HepG2 (cell line): ENCODE measurements around the gene AFDN. TPM values are rescaled to one million over a fixed set of nuclear protein-coding genes. Genes with fewer than 3 reads are reported as not detected.

Source experiments
- ATAC-seq: fragments of 200-7000 bp; cut with Tn5 transposase; 3 replicates; pipeline ENCODE4 v1.9.1; 2020; ENCODE audit warnings: mild to moderate bottlenecking, moderate library complexity
- BruUV-seq: library from RNA; stranded (reverse); fragments of 400-500 nt; replicated peaks from 2 replicates; lab custom pipeline; 2021; lab: Mats Ljungman, UMichigan
- CTCF ChIA-PET: fragments of 300-600 bp; formaldehyde crosslinking; extraction: SDS; loops from one replicate; lab custom pipeline; 2021; ENCODE audit warnings: low total read pairs, inconsistent platforms, low intra/inter-chr PET ratio; lab: Yijun Ruan, JAX
- POLR2A ChIA-PET: fragments of 350-600 bp; sonication (Branson Sonifier 250); formaldehyde crosslinking; loops from one replicate; lab custom pipeline; 2020; ENCODE audit warnings: antibody characterized with exemption, inconsistent platforms; lab: Yijun Ruan, JAX
- DNase-seq: peaks from one replicate; pipeline ENCODE4 v3.0.0-alpha.2; 2015; ENCODE audit warnings: low spot score
- FAIRE-seq: peaks from 3 replicates; lab custom pipeline; 2011; peaks lifted over from hg19 to GRCh38; lab: Jason Lieb, UNC
- H2AFZ ChIP-seq: one replicate; pipeline ENCODE4 v1.6.1; 2011; ENCODE audit warnings: low read length, inconsistent platforms
- H3K27ac ChIP-seq: fragments of 300-600 bp; 3 replicates; pipeline ENCODE4 v1.8.0; 2011; ENCODE audit warnings: mixed run types, mild to moderate bottlenecking, mixed read lengths, low read length, inconsistent platforms; ENCODE audit not compliant: insufficient read depth; ENCODE audit errors: extremely low read length
- H3K27me3 ChIP-seq, 2 experiments: fragments of 200-600 bp in 1 of 2; 2 replicates in 1 of 2; 3 replicates in 1 of 2; pipeline versions ENCODE4 v1.6.0 to v1.8.0; 2011; ENCODE audit warnings: low read length in 2 of 2, mild to moderate bottlenecking in 2 of 2, moderate library complexity in 2 of 2, inconsistent platforms in 1 of 2; ENCODE audit not compliant: insufficient read depth in 2 of 2, control insufficient read depth in 1 of 2
- H3K36me3 ChIP-seq, 2 experiments: fragments of 200-600 bp in 1 of 2; replicated peaks in 1 of 2; 2 replicates in 1 of 2; 3 replicates in 1 of 2; pipeline versions ENCODE4 v1.5.1 to v1.8.0; 2011; ENCODE audit warnings: low read length in 2 of 2, inconsistent platforms in 1 of 2; ENCODE audit not compliant: insufficient read depth in 2 of 2, control insufficient read depth in 1 of 2
- H3K4me1 ChIP-seq: 2 replicates; pipeline ENCODE4 v1.5.1; 2012; ENCODE audit warnings: low read length, inconsistent platforms; ENCODE audit not compliant: insufficient read depth
- H3K4me2 ChIP-seq: 2 replicates; pipeline ENCODE4 v1.6.0; 2011; ENCODE audit warnings: low read depth, low read length, inconsistent platforms
- H3K4me3 ChIP-seq, 3 experiments: fragments of 200-600 bp in 1 of 3; sonication (generic), shearing (Covaris generic) in 1 of 3; replicated peaks in 1 of 3; 2 replicates each; pipeline ENCODE4 v1.5.1; 2011 to 2016; ENCODE audit warnings: low read length in 3 of 3, inconsistent platforms in 2 of 3, low read depth in 2 of 3, mild to moderate bottlenecking in 2 of 3, control low read depth in 1 of 3, mixed read lengths in 1 of 3; ENCODE audit not compliant: insufficient read depth in 1 of 3
- H3K79me2 ChIP-seq: one replicate; pipeline ENCODE4 v1.6.1; 2011; ENCODE audit warnings: low read length, inconsistent platforms; ENCODE audit not compliant: insufficient read depth
- H3K9ac ChIP-seq: 2 replicates; pipeline ENCODE4 v1.6.0; 2011; ENCODE audit warnings: mild to moderate bottlenecking, low read depth, low read length, inconsistent platforms; ENCODE audit not compliant: insufficient read depth
- H3K9me3 ChIP-seq: 2 replicates; pipeline ENCODE4 v1.5.1; 2012; ENCODE audit warnings: mild to moderate bottlenecking, low read length
- H4K20me1 ChIP-seq: 2 replicates; pipeline ENCODE4 v1.6.0; 2011; ENCODE audit warnings: inconsistent platforms, mild to moderate bottlenecking, low read length, moderate library complexity; ENCODE audit not compliant: insufficient read depth
- ASH2L ChIP-seq: fragments of 300-600, 200-600 bp; sonication (generic); IDR thresholded peaks from 2 replicates; pipeline ENCODE4 v1.7.0; 2017; ENCODE audit warnings: low read depth, mild to moderate bottlenecking, moderate library complexity, mixed read lengths, low read length; ENCODE audit not compliant: insufficient read length
- KAT7 ChIP-seq: IDR thresholded peaks from 2 replicates; pipeline ENCODE4 v1.6.1; 2018; ENCODE audit warnings: borderline replicate concordance, missing compliant biosample characterization
- MZF1 ChIP-seq: sonication (generic); formaldehyde crosslinking; IDR thresholded peaks from 2 replicates; pipeline ENCODE4 v1.8.1; 2023; ENCODE audit warnings: mild to moderate bottlenecking, missing genetic modification reagents, borderline replicate concordance
- NR2F2 ChIP-seq: IDR thresholded peaks from 2 replicates; pipeline ENCODE4 v1.6.1; 2012; ENCODE audit warnings: low read depth, inconsistent platforms, borderline replicate concordance
- PRDM4 ChIP-seq: sonication (generic); formaldehyde crosslinking; IDR thresholded peaks from 2 replicates; pipeline ENCODE4 v1.9.0; 2021; ENCODE audit warnings: missing genetic modification reagents, borderline replicate concordance
- RBFOX2 ChIP-seq: fragments of 200-400 bp; formaldehyde crosslinking; IDR thresholded peaks from 2 replicates; pipeline ENCODE4 v1.6.1; 2017; ENCODE audit warnings: low read depth, mild to moderate bottlenecking, low read length
- SMAD9 ChIP-seq: sonication (generic); formaldehyde crosslinking; IDR thresholded peaks from 2 replicates; pipeline ENCODE4 v1.5.1; 2020; ENCODE audit warnings: mild to moderate bottlenecking, missing genetic modification reagents
- ZBTB43 ChIP-seq: sonication (generic); formaldehyde crosslinking; conservative IDR thresholded peaks from 2 replicates; pipeline ENCODE4 v1.4.0; 2020; ENCODE audit warnings: missing genetic modification reagents
- ZMYM3 ChIP-seq: sonication (generic); formaldehyde crosslinking; IDR thresholded peaks from 2 replicates; pipeline ENCODE4 v1.5.1; 2020; ENCODE audit warnings: mild to moderate bottlenecking, missing genetic modification reagents
- ZNF354B ChIP-seq: sonication (generic); formaldehyde crosslinking; IDR thresholded peaks from 2 replicates; pipeline ENCODE4 v1.8.0; 2022; ENCODE audit warnings: mild to moderate bottlenecking, missing genetic modification reagents
- ZNF431 ChIP-seq: sonication (generic); formaldehyde crosslinking; IDR thresholded peaks from 2 replicates; pipeline ENCODE4 v1.9.0; 2022; ENCODE audit warnings: missing genetic modification reagents, low read depth, mild to moderate bottlenecking, borderline replicate concordance
- ZNF678 ChIP-seq: sonication (generic); formaldehyde crosslinking; IDR thresholded peaks from 2 replicates; pipeline ENCODE4 v1.4.0; 2020; ENCODE audit warnings: mild to moderate bottlenecking, missing genetic modification reagents
- ZNF7 ChIP-seq: IDR thresholded peaks from 2 replicates; pipeline ENCODE4 v1.6.1; 2016; ENCODE audit warnings: missing biosample characterization, missing genetic modification reagents
- ZNF772 ChIP-seq: sonication (generic); formaldehyde crosslinking; IDR thresholded peaks from 2 replicates; pipeline ENCODE4 v1.5.0; 2020; ENCODE audit warnings: mild to moderate bottlenecking, missing genetic modification reagents
- ZNF780A ChIP-seq: sonication (generic); formaldehyde crosslinking; IDR thresholded peaks from 2 replicates; pipeline ENCODE4 v1.8.0; 2022; ENCODE audit warnings: mild to moderate bottlenecking, missing genetic modification reagents, moderate library complexity
- WGBS: methylation state at CpG from one replicate; pipeline ENCODE4 v1.1.6; 2017; ENCODE audit warnings: low lambda C conversion rate; 5-methylcytosine and 5-hydroxymethylcytosine counted together
- in situ Hi-C: cut with HindIII; loops from 2 replicates; pipeline ENCODE4 v1.10.0; 2017; ENCODE audit warnings: low pct_unique_long_range_greater_than_20kb; ENCODE audit not compliant: extremely low pct_ligation_motif_present
- intact Hi-C: fragments of 100-400 bp; cut with micrococcal nuclease; formaldehyde crosslinking; loops from one replicate; pipeline ENCODE4 v1.10.0; 2022; ENCODE audit not compliant: unreplicated experiment
- polyA plus RNA-seq, 8 experiments: library from polyadenylated mRNA; depleted of rRNA in 3 of 8; stranded (reverse) in 7 of 8; unstranded in 1 of 8; fragments of >200 nt; fragmentation: Illumina TruSeq in 4 of 8; extraction: Trizol in 4 of 8; gene quantifications; 2 replicates each; pipeline versions ENCODE4 v1.2.1 to v1.2.3, GENCODE V29; 2011 to 2016; ENCODE audit warnings: low read depth in 4 of 8, missing spikeins in 1 of 8, mixed read lengths in 1 of 8; ENCODE audit not compliant: insufficient read depth in 1 of 8
- total RNA-seq, 5 experiments: library from RNA; depleted of rRNA; stranded (reverse); fragments of >200 nt; fragmentation: Illumina TruSeq; extraction: Trizol; gene quantifications; 2 replicates each; pipeline ENCODE4 v1.2.3, GENCODE V29; 2016; ENCODE audit warnings: low read depth in 1 of 5
- TF ChIP-seq, protein P1 (sequence below): sonication (generic); formaldehyde crosslinking; IDR thresholded peaks from 2 replicates; pipeline ENCODE4 v1.4.0; 2020; ENCODE audit warnings: missing genetic modification reagents

Gene AFDN
- total and polyA plus RNA-seq, 2 of the 13 experiments (the other 11 are each of a cell fraction or from before 2014, with no cell fraction given) = 136 to 151 TPM

- H3K4me3 ChIP-seq = peak overlapping the region; percentile 78 to 100 (median 95)
- no peaks in the 10 kb centered on the region; a peak in 1 of 5 replicates for H3K27me3 ChIP-seq
- ChIA-PET POLR2A (interaction anchor here (1.0 to 2.2 kb wide), 6 partner anchors 22 to 152 kb away, joined by 3 to 9 read pairs (median 5); no protein-coding TSS in a partner anchor), CTCF (no interaction called here)
- no peak for FAIRE-seq
- intact Hi-C loops (loop anchor here (1.0 to 5.0 kb wide), 7 partner anchors 65 to 325 kb away; no protein-coding TSS in a partner anchor), in situ Hi-C loops (no loop called here)
- peaks cover 0 to 10% of the 10 kb centered on the region in 2 experiments; a peak in 2 of 5 replicates for H3K36me3 ChIP-seq
- WGBS = under 1% methylated on average over 34 of the region's 51 CpGs
- DNase-seq = peak; percentile 74
- H3K79me2 ChIP-seq = peaks cover 57% of the 10 kb centered on the region
- H3K4me2 ChIP-seq = peak overlapping the region; percentile 87
- no peak overlapping the region for H2AFZ ChIP-seq
- ATAC-seq = peak; percentile 63
- BruUV-seq = no TSS peak
- H4K20me1 ChIP-seq = peaks cover 50% of the 10 kb centered on the region
- H3K9me3 ChIP-seq = no peaks in the 10 kb centered on the region
- H3K9ac ChIP-seq = peak overlapping the region; percentile 85
- peaks cover 50% of the 10 kb centered on the region for H3K4me1 ChIP-seq
- peak overlapping the region; percentile 87 for H3K27ac ChIP-seq
- TF ChIP-seq ZNF431 (CRISPR knock-in tag) = no peak
- no peak for TF ChIP-seq ZMYM3 (CRISPR knock-in tag)
- TF ChIP-seq ZBTB43 (CRISPR knock-in tag) = 0 out of 2 replicates have a peak, but pooled peaks have one; percentile 34
- TF ChIP-seq ASH2L = peak; percentile 83
- TF ChIP-seq SMAD9 (CRISPR knock-in tag) = no peak
- TF ChIP-seq, protein P1, sequence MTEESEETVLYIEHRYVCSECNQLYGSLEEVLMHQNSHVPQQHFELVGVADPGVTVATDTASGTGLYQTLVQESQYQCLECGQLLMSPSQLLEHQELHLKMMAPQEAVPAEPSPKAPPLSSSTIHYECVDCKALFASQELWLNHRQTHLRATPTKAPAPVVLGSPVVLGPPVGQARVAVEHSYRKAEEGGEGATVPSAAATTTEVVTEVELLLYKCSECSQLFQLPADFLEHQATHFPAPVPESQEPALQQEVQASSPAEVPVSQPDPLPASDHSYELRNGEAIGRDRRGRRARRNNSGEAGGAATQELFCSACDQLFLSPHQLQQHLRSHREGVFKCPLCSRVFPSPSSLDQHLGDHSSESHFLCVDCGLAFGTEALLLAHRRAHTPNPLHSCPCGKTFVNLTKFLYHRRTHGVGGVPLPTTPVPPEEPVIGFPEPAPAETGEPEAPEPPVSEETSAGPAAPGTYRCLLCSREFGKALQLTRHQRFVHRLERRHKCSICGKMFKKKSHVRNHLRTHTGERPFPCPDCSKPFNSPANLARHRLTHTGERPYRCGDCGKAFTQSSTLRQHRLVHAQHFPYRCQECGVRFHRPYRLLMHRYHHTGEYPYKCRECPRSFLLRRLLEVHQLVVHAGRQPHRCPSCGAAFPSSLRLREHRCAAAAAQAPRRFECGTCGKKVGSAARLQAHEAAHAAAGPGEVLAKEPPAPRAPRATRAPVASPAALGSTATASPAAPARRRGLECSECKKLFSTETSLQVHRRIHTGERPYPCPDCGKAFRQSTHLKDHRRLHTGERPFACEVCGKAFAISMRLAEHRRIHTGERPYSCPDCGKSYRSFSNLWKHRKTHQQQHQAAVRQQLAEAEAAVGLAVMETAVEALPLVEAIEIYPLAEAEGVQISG = peak; percentile 50; the same call in 1 of the 2 replicates
- no peak for TF ChIP-seq ZNF780A (CRISPR knock-in tag)
- no peak; the same call in none of the 2 replicates for TF ChIP-seq KAT7 (CRISPR knock-in tag)
- no peak for TF ChIP-seq NR2F2
- peak; percentile 73; the same call in 1 of the 2 replicates for TF ChIP-seq RBFOX2
- TF ChIP-seq PRDM4 (CRISPR knock-in tag) = no peak
- TF ChIP-seq ZNF7 (CRISPR knock-in tag) = no peak
- TF ChIP-seq ZNF354B (CRISPR knock-in tag) = no peak
- no peak; the same call in 1 of the 2 replicates for TF ChIP-seq ZNF772 (CRISPR knock-in tag)
- no peak for TF ChIP-seq ZNF678
- no peak for TF ChIP-seq MZF1 (CRISPR knock-in tag)
These were observed 1.0 kb downstream of the AFDN start for GRCh38 chr6:167827583-167828324.
